Endothelial cell of umbilical vein (primary cell): ENCODE measurements around the gene ABCC10. TPM values are rescaled to one million over a fixed set of nuclear protein-coding genes. Genes with fewer than 3 reads are reported as not detected.

ENCODE experiments used
- BruUV-seq: library from RNA; stranded (reverse); fragments of 400-500 nt; replicated peaks from 2 replicates; lab custom pipeline; 2021; lab: Mats Ljungman, UMichigan
- CTCF ChIA-PET: fragments of 300-600, 350-600 bp; sonication (Branson Sonifier 250); formaldehyde crosslinking; loops from one replicate; lab custom pipeline; 2021; ENCODE audit warnings: antibody characterized with exemption, inconsistent platforms; lab: Charles Lee
- POLR2A ChIA-PET: fragments of 300-600, 350-600 bp; sonication (Branson Sonifier 250); formaldehyde crosslinking; loops from one replicate; lab custom pipeline; 2021; ENCODE audit warnings: antibody characterized with exemption, inconsistent platforms; lab: Charles Lee
- DNase-seq: peaks from one replicate; pipeline ENCODE4 v3.0.0-alpha.2; 2011; ENCODE audit warnings: low read depth, low spot score
- FAIRE-seq: peaks from 2 replicates; lab custom pipeline; 2011; peaks lifted over from hg19 to GRCh38; lab: Jason Lieb, UNC
- H2AFZ ChIP-seq: 2 replicates; pipeline ENCODE4 v1.6.0; 2012; ENCODE audit warnings: low read depth, low read length, control low read depth, inconsistent platforms
- H3K27ac ChIP-seq: 2 replicates; pipeline ENCODE4 v1.5.1; 2011; ENCODE audit warnings: low read depth, mild to moderate bottlenecking, control low read depth, low read length, moderate library complexity; ENCODE audit not compliant: insufficient read depth
- H3K27me3 ChIP-seq, 2 experiments: 2 replicates each; pipeline versions ENCODE4 v1.6.0 to v1.6.1; 2011; ENCODE audit warnings: low read length in 2 of 2, mixed read lengths in 1 of 2; ENCODE audit not compliant: control insufficient read depth in 2 of 2, insufficient read depth in 2 of 2
- H3K36me3 ChIP-seq, 2 experiments: 2 replicates in 1 of 2; 3 replicates in 1 of 2; pipeline ENCODE4 v1.5.1; 2011; ENCODE audit warnings: low read length in 2 of 2, mild to moderate bottlenecking in 1 of 2, moderate library complexity in 1 of 2; ENCODE audit not compliant: control insufficient read depth in 2 of 2, insufficient read depth in 2 of 2; ENCODE audit errors: extremely low read depth in 1 of 2
- H3K4me1 ChIP-seq: 3 replicates; pipeline ENCODE4 v1.5.1; 2011; ENCODE audit warnings: mild to moderate bottlenecking, low read length; ENCODE audit not compliant: control insufficient read depth, insufficient read depth; ENCODE audit errors: extremely low read depth
- H3K4me2 ChIP-seq: 2 replicates; pipeline ENCODE4 v1.6.1; 2011; ENCODE audit warnings: low read length, control low read depth, mixed read lengths; ENCODE audit not compliant: insufficient read depth
- H3K4me3 ChIP-seq, 3 experiments: fragments of 200-600 bp in 1 of 3; sonication (generic), shearing (Covaris generic) in 1 of 3; replicated peaks in 1 of 3; 2 replicates each; pipeline ENCODE4 v1.5.1; 2011 to 2016; ENCODE audit warnings: control low read depth in 3 of 3, low read length in 3 of 3, mild to moderate bottlenecking in 2 of 3, inconsistent platforms in 1 of 3, low read depth in 1 of 3, moderate library complexity in 1 of 3; ENCODE audit not compliant: insufficient read depth in 1 of 3
- H3K79me2 ChIP-seq: 2 replicates; pipeline ENCODE4 v1.6.0; 2012; ENCODE audit warnings: low read length, inconsistent platforms; ENCODE audit not compliant: control insufficient read depth, insufficient read depth
- H3K9ac ChIP-seq: replicated peaks from 2 replicates; pipeline ENCODE3; 2011; ENCODE audit warnings: low read length, control low read depth; ENCODE audit not compliant: insufficient read depth; ENCODE audit errors: extremely low read depth
- H3K9me1 ChIP-seq: replicated peaks from 3 replicates; pipeline ENCODE4 v1.6.0; 2011; ENCODE audit warnings: mild to moderate bottlenecking, low read length; ENCODE audit not compliant: control insufficient read depth, insufficient read depth; ENCODE audit errors: extremely low read depth
- H3K9me3 ChIP-seq: replicated peaks from 2 replicates; pipeline ENCODE4 v1.5.1; 2012; ENCODE audit warnings: low read length, inconsistent platforms; ENCODE audit not compliant: control insufficient read depth, insufficient read depth
- H4K20me1 ChIP-seq: replicated peaks from 2 replicates; pipeline ENCODE3; 2011; ENCODE audit warnings: mild to moderate bottlenecking, low read length; ENCODE audit not compliant: control insufficient read depth, insufficient read depth; ENCODE audit errors: extremely low read depth
- EZH2 ChIP-seq: IDR thresholded peaks from 2 replicates; pipeline ENCODE4 v1.6.1; 2012; ENCODE audit warnings: borderline replicate concordance, low read depth, mild to moderate bottlenecking, moderate library complexity, low read length, inconsistent platforms; ENCODE audit not compliant: severe bottlenecking
- FOS ChIP-seq: IDR thresholded peaks from 2 replicates; pipeline ENCODE4 v1.6.1; 2011; ENCODE audit warnings: mild to moderate bottlenecking, low read length, moderate library complexity, borderline replicate concordance; ENCODE audit not compliant: insufficient read depth
- GATA2 ChIP-seq: IDR thresholded peaks from 2 replicates; pipeline ENCODE4 v1.7.0; 2011; ENCODE audit warnings: low read depth, mild to moderate bottlenecking, moderate library complexity, mixed read lengths, low read length; ENCODE audit not compliant: insufficient read length, insufficient read depth
- JUN ChIP-seq: IDR thresholded peaks from 2 replicates; pipeline ENCODE4 v1.6.1; 2011; ENCODE audit warnings: borderline replicate concordance, low read depth; ENCODE audit not compliant: insufficient read length, insufficient read depth
- MYC ChIP-seq: IDR thresholded peaks from one replicate; pipeline ENCODE4 v1.6.1; 2011; ENCODE audit warnings: mild to moderate bottlenecking, low read depth, low read length
- POLR2A ChIP-seq: IDR thresholded peaks from 2 replicates; pipeline ENCODE4 v1.6.1; 2012; ENCODE audit warnings: low read depth, mild to moderate bottlenecking, control low read depth, low read length
- POLR2AphosphoS5 ChIP-seq: IDR thresholded peaks from 2 replicates; pipeline ENCODE4 v1.6.1; 2012; ENCODE audit warnings: low read depth, mild to moderate bottlenecking, control low read depth, low read length, moderate library complexity; ENCODE audit not compliant: insufficient read depth
- dilution Hi-C: fragments of 300-500 bp; cut with MboI; formaldehyde crosslinking; loops from one replicate; pipeline ENCODE4 v1.15.0; 2019; ENCODE audit warnings: low sequenced_read_pairs; ENCODE audit not compliant: extremely low pct_ligation_motif_present
- intact Hi-C: fragments of 100-400 bp; cut with micrococcal nuclease; formaldehyde crosslinking; loops from one replicate; pipeline ENCODE4 v1.10.0; 2022
- polyA plus RNA-seq, 4 experiments: library from polyadenylated mRNA; depleted of rRNA in 3 of 4; stranded (reverse) in 3 of 4; unstranded in 1 of 4; fragments of >200 nt; gene quantifications; 2 replicates each; pipeline versions ENCODE4 v1.2.1 to v1.2.3, GENCODE V29; 2011 to 2012; ENCODE audit warnings: missing spikeins in 1 of 4
- total RNA-seq: library from RNA; stranded (reverse); gene quantifications from 2 replicates; pipeline ENCODE4 v1.2.3, GENCODE V29; 2021
- TF ChIP-seq, protein P1 (sequence below): IDR thresholded peaks from 2 replicates; pipeline ENCODE4 v1.6.1; 2011; ENCODE audit not compliant: insufficient read depth, insufficient read length
- TF ChIP-seq, protein P2 (sequence below), 2 donors: IDR thresholded peaks; 1 replicate in 1 of 2; 2 replicates in 1 of 2; pipeline ENCODE4 v1.5.1; 2011; ENCODE audit warnings: low read length in 2 of 2, mild to moderate bottlenecking in 2 of 2, moderate library complexity in 2 of 2, control low read depth in 1 of 2, inconsistent platforms in 1 of 2, low read depth in 1 of 2; ENCODE audit not compliant: insufficient read depth in 1 of 2; ENCODE audit errors: extremely low read depth in 1 of 2

ABCC10 gene
- total and polyA plus RNA-seq, 2 donors (not counting 3 experiments of a cell fraction or from before 2014, with no cell fraction given) = 29.2 to 37.9 TPM

DNA sequence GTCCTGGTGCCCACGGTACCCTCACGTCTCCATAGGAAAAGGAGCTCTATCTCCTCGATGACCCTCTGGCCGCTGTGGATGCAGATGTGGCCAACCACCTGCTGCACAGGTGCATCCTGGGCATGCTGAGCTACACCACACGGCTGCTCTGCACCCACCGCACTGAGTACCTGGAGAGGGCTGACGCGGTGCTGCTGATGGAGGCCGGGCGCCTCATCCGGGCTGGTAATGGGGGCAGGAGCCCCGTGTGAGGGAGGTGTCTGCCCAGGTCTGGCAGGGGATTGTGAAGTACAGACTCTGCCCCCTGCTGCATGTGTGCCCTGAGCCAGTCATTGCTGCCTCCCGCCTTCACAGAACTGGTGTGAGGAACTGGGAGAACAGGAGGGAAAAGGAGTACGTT lies 15.6 kb downstream of the ABCC10 start:
- Histone ChIP-seq H3K4me3 (no peak overlapping the region), H3K9ac (no peak overlapping the region), H3K79me2 (no peaks in the 10 kb centered on the region), H3K27ac (no peak overlapping the region), H3K9me1 (no peaks in the 10 kb centered on the region), H4K20me1 (no peaks in the 10 kb centered on the region), H3K4me2 (no peak overlapping the region), H2AFZ (no peak overlapping the region), H3K9me3 (no peaks in the 10 kb centered on the region), H3K36me3 (peaks cover 1 to 38% of the 10 kb centered on the region in 2 experiments), H3K27me3 (no peaks in the 10 kb centered on the region), H3K4me1 (no peaks in the 10 kb centered on the region)
- dilution Hi-C loops (no loop called here), intact Hi-C loops (no loop called here)
- DNase-seq (no peak), FAIRE-seq (no peak)
- BruUV-seq = no TSS peak
- TF ChIP-seq POLR2A (no peak), JUN (no peak), MYC (no peak), GATA2 (no peak), POLR2AphosphoS5 (no peak), EZH2 (no peak), FOS (no peak)
- TF ChIP-seq, protein P1, sequence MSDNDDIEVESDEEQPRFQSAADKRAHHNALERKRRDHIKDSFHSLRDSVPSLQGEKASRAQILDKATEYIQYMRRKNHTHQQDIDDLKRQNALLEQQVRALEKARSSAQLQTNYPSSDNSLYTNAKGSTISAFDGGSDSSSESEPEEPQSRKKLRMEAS = no peak
- TF ChIP-seq, protein P2, sequence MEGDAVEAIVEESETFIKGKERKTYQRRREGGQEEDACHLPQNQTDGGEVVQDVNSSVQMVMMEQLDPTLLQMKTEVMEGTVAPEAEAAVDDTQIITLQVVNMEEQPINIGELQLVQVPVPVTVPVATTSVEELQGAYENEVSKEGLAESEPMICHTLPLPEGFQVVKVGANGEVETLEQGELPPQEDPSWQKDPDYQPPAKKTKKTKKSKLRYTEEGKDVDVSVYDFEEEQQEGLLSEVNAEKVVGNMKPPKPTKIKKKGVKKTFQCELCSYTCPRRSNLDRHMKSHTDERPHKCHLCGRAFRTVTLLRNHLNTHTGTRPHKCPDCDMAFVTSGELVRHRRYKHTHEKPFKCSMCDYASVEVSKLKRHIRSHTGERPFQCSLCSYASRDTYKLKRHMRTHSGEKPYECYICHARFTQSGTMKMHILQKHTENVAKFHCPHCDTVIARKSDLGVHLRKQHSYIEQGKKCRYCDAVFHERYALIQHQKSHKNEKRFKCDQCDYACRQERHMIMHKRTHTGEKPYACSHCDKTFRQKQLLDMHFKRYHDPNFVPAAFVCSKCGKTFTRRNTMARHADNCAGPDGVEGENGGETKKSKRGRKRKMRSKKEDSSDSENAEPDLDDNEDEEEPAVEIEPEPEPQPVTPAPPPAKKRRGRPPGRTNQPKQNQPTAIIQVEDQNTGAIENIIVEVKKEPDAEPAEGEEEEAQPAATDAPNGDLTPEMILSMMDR (IDR thresholded peaks at IDR 0.05; ENCODE audit: extremely low read depth in 1 of 2, insufficient read depth in 1 of 2, low read depth in 1 of 2, low read length in 2 of 2) = no peak
- POLR2A ChIA-PET = interaction anchor here (0.7 kb wide), 1 partner anchor 8 kb away, joined by 4 read pairs; no protein-coding TSS in a partner anchor
- CTCF ChIA-PET = no interaction called here
